ENCODE data around the gene PLEKHA1. TPM values are rescaled to one million over a fixed set of nuclear protein-coding genes. Genes with fewer than 3 reads are reported as not detected.

Gene PLEKHA1
- total and polyA plus RNA-seq, 2 experiments from 2014 or later, result 25.8 to 36.6 TPM

- no peak for ATAC-seq
- no peak overlapping the region for H3K4me3 Mint-ChIP-seq
- TF ChIP-seq JUNB (IDR thresholded peaks at IDR 0.05; ENCODE audit: unreplicated experiment) (no peak), EZH2 (IDR thresholded peaks at IDR 0.05; ENCODE audit: low read depth, unreplicated experiment) (no peak), CTCF (conservative IDR thresholded peaks at IDR 0.05; ENCODE audit: low read depth in 2 of 2) (no peak), POLR2AphosphoS5 (IDR thresholded peaks at IDR 0.05; ENCODE audit: low read depth) (no peak), CREB1 (CRISPR knock-in tag; IDR thresholded peaks at IDR 0.05; ENCODE audit: low read depth) (no peak), STAT1 (IDR thresholded peaks at IDR 0.05; ENCODE audit: unreplicated experiment) (no peak), ETS1 (IDR thresholded peaks at IDR 0.05) (no peak), ZNF462 (CRISPR knock-in tag; IDR thresholded peaks at IDR 0.05) (no peak), NANOG (IDR thresholded peaks at IDR 0.05; ENCODE audit: borderline replicate concordance) (no peak), ZNF114 (CRISPR knock-in tag; IDR thresholded peaks at IDR 0.05) (no peak)
These were observed 18.8 kb downstream of the PLEKHA1 start for GRCh38 chr10:122393288-122393687.

More at GRCh38 chr10:122393288-122393687, 18.8 kb downstream of the PLEKHA1 start:
- no peaks in the 10 kb centered on the region for H3K9me2 ChIP-seq (ENCODE audit: insufficient read depth)
- H3K4me2 ChIP-seq, result no peak overlapping the region
- H2AFZ ChIP-seq, result no peak overlapping the region
- H3K4me3 ChIP-seq, result no peak overlapping the region
- no peak overlapping the region for H3K27ac Mint-ChIP-seq
- H3F3A ChIP-seq (replicated peaks; ENCODE audit: low read depth), result no peaks in the 10 kb centered on the region
- no peaks in the 10 kb centered on the region for H4K20me1 ChIP-seq (replicated peaks; ENCODE audit: insufficient read depth)
- no peak overlapping the region for H3K27ac ChIP-seq (ENCODE audit: low read depth)
- H3K79me2 ChIP-seq (replicated peaks; ENCODE audit: insufficient read depth), result peaks cover 42% of the 10 kb centered on the region
- H3K27me3 Mint-ChIP-seq (ENCODE audit: insufficient read depth, low read depth, poor library complexity), result no peaks in the 10 kb centered on the region
- H3K4me1 ChIP-seq (ENCODE audit: insufficient read depth), result no peaks in the 10 kb centered on the region
- H3K4me1 Mint-ChIP-seq, result peaks cover 2% of the 10 kb centered on the region; the same call in 2 of the 3 replicates
- H3K36me3 ChIP-seq (ENCODE audit: insufficient read depth), result no peaks in the 10 kb centered on the region; the same call in 1 of the 2 replicates
- peaks cover 11% of the 10 kb centered on the region; the same call in 2 of the 3 replicates for H3K36me3 Mint-ChIP-seq (ENCODE audit: low read depth)
- no peaks in the 10 kb centered on the region for H3K27me3 ChIP-seq (ENCODE audit: insufficient read depth)
- DNase-seq (ENCODE audit: low spot score), result no peak
- H3K9me3 Mint-ChIP-seq, result no peaks in the 10 kb centered on the region
